ENCODE measurements around the gene NCAM1. TPM values are rescaled to one million over a fixed set of nuclear protein-coding genes. Genes with fewer than 3 reads are reported as not detected.

Gene NCAM1
- total RNA-seq, 2 donors from 2014 or later, result 42.0 to 69.2 TPM

DNA sequence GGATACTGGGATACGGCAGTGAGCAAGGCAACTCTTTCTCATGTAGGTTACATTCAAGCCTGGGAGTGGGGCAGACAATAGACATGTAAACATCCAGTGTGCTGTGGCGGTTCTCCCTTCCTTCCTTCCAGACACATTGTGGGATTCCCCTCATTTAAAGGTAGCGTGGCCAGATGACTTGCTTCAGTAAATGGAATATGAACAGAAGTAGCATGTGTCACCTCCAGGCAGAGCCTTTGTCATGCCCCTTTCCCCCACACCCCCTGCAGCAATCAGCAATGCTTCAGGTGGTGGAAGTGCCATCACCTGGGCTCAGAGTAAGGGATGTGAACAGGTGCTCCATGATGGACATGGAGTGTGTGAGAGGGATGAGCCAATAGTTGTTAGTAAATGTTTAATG lies 318.4 kb downstream of the NCAM1 start:
- DNase-seq (ENCODE audit: low spot score) (no peak), ATAC-seq (ENCODE audit: insufficient number of reproducible peaks, low FRiP score, low read depth) (no peak)
- Histone ChIP-seq H3K36me3 (no peaks in the 10 kb centered on the region), H3K4me3 (no peak overlapping the region), H3K27ac (no peak overlapping the region), H3K4me1 (ENCODE audit: control insufficient read depth in 1 of 2, low read depth in 2 of 2) (no peaks in the 10 kb centered on the region), H3K9me3 (no peaks in the 10 kb centered on the region), H3K27me3 (replicated peaks; ENCODE audit: insufficient read depth) (no peaks in the 10 kb centered on the region)
- no peak for TF ChIP-seq CTCF (IDR thresholded peaks at IDR 0.05)

DNA sequence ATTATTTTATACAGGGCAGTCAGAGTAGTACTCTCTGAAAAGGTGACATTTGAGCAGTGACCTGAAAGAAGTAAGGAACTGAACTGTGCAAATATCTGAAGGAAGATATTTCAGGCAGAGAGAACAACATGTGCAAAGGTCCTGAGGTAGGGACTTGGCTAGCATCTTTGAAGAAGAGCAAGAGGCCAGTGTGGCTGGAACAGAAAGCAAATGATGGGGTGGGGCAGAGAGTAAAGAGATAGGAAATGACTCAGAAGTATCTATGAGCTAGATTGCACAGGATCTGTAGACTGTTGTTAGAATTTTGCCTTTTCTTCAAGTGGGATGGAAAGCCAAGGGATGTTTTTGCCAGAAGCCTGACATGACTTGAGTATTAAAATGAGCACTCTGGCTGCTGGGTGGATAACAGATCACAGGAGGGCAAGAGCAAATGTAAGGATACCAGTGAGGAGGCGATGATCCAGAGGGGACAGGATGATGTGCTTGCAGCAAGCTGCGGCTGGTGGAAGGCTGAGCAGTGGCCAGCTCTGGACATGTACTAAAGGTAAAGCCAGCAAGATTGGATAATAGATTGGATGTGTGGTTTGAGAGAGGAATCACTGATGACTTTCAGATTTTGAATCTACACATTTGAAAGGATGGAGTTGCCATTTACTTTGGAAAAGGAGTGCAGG lies 320.0 kb downstream of the NCAM1 start:
- Histone ChIP-seq H3K36me3 (no peaks in the 10 kb centered on the region), H3K27ac (no peak overlapping the region), H3K4me1 (ENCODE audit: control insufficient read depth in 1 of 2, low read depth in 2 of 2) (no peaks in the 10 kb centered on the region), H3K27me3 (replicated peaks; ENCODE audit: insufficient read depth) (no peaks in the 10 kb centered on the region), H3K4me3 (no peak overlapping the region), H3K9me3 (no peaks in the 10 kb centered on the region)
- DNase-seq (ENCODE audit: low spot score), result no peak
- TF ChIP-seq CTCF (IDR thresholded peaks at IDR 0.05), result no peak
- no peak for ATAC-seq (ENCODE audit: insufficient number of reproducible peaks, low FRiP score, low read depth)

- H3K27me3 ChIP-seq (replicated peaks; ENCODE audit: insufficient read depth), result no peaks in the 10 kb centered on the region
- DNase-seq (ENCODE audit: low spot score), result no peak
Measured at GRCh38 chr11:113282898-113283437, 321.7 kb downstream of the NCAM1 start.

GRCh38 chr11:113283881-113284280 lies 322.7 kb downstream of the NCAM1 start:
- no peak for TF ChIP-seq CTCF (IDR thresholded peaks at IDR 0.05)
- H3K4me1 ChIP-seq (ENCODE audit: control insufficient read depth in 1 of 2, low read depth in 2 of 2), result no peaks in the 10 kb centered on the region
- no peak overlapping the region for H3K27ac ChIP-seq
- DNase-seq (ENCODE audit: low spot score) (no peak), ATAC-seq (ENCODE audit: insufficient number of reproducible peaks, low FRiP score, low read depth) (no peak)
- no peak overlapping the region for H3K4me3 ChIP-seq
- H3K36me3 ChIP-seq, result no peaks in the 10 kb centered on the region
- H3K27me3 ChIP-seq (replicated peaks; ENCODE audit: insufficient read depth), result no peaks in the 10 kb centered on the region
- H3K9me3 ChIP-seq, result no peaks in the 10 kb centered on the region

More at GRCh38 chr11:113282898-113283437, 321.7 kb downstream of the NCAM1 start:
- Histone ChIP-seq H3K9me3 (no peaks in the 10 kb centered on the region), H3K4me1 (ENCODE audit: control insufficient read depth in 1 of 2, low read depth in 2 of 2) (no peaks in the 10 kb centered on the region), H3K27ac (no peak overlapping the region), H3K4me3 (no peak overlapping the region), H3K36me3 (no peaks in the 10 kb centered on the region)
- TF ChIP-seq CTCF (IDR thresholded peaks at IDR 0.05), result no peak
- no peak for ATAC-seq (ENCODE audit: insufficient number of reproducible peaks, low FRiP score, low read depth)

DNA sequence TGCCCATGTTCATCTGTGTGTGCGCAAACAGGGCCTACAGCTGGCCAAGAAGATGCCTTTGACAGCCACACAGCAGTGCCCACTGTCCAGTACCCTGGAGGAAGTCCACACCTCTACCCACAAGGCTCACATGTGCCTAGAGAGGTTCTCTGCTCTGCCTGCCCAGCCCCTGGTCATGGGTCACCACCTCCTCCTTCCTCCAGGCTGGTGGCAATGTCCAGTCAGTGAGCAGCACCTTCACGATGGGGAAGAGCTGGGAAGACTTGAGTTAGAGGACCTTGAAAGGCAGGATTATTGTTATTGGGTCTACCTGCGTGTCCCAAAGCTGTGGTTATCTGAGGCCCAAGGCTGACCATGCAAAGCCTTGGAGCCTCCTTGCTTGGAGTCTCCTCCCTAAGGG lies 324.8 kb downstream of the NCAM1 start:
- Histone ChIP-seq H3K27me3 (replicated peaks; ENCODE audit: insufficient read depth) (no peaks in the 10 kb centered on the region), H3K9me3 (no peaks in the 10 kb centered on the region), H3K27ac (no peak overlapping the region), H3K36me3 (no peaks in the 10 kb centered on the region), H3K4me1 (ENCODE audit: control insufficient read depth in 1 of 2, low read depth in 2 of 2) (no peaks in the 10 kb centered on the region), H3K4me3 (no peak overlapping the region)
- ATAC-seq (ENCODE audit: insufficient number of reproducible peaks, low FRiP score, low read depth) (no peak), DNase-seq (ENCODE audit: low spot score) (no peak)
- no peak for TF ChIP-seq CTCF (IDR thresholded peaks at IDR 0.05)

All from thoracic aorta (tissue), 2 donors.